OCI-LY7 (cell line): ENCODE data around the gene LAMTOR2. TPM values are rescaled to one million over a fixed set of nuclear protein-coding genes. Genes with fewer than 3 reads are reported as not detected.

ENCODE experiments used
- BruUV-seq: library from RNA; stranded (reverse); fragments of 400-500 nt; replicated peaks from 2 replicates; lab custom pipeline; 2021; lab: Mats Ljungman, UMichigan
- CTCF ChIA-PET: fragments of 300-600 bp; sonication (Branson Sonifier 250); formaldehyde crosslinking; loops from one replicate; lab custom pipeline; 2022; ENCODE audit warnings: antibody characterized with exemption; ENCODE audit not compliant: unreplicated experiment; lab: Charles Lee
- POLR2A ChIA-PET: fragments of 300-600 bp; sonication (Branson Sonifier 250); formaldehyde crosslinking; loops from one replicate; lab custom pipeline; 2022; ENCODE audit warnings: antibody characterized with exemption; lab: Charles Lee
- DNase-seq: peaks from one replicate; pipeline ENCODE4 v3.0.0-alpha.2; 2015; ENCODE audit warnings: low spot score
- H2AFZ ChIP-seq: fragments of 200-600 bp; sonication (generic), shearing (Covaris generic); 2 replicates; pipeline ENCODE4 v1.6.1; 2014; ENCODE audit warnings: mild to moderate bottlenecking, antibody characterized with exemption, low read length, moderate library complexity
- H3K27ac ChIP-seq: fragments of 200-600 bp; sonication (generic); 2 replicates; pipeline ENCODE4 v1.5.1; 2014; ENCODE audit warnings: mixed run types, low read depth, mild to moderate bottlenecking, moderate library complexity, low read length, inconsistent platforms; ENCODE audit not compliant: poor library complexity, severe bottlenecking
- H3K36me3 ChIP-seq: fragments of 200-600 bp; sonication (generic); 2 replicates; pipeline ENCODE4 v1.6.1; 2014; ENCODE audit warnings: mild to moderate bottlenecking, antibody characterized with exemption, low read length, moderate library complexity, mixed read lengths; ENCODE audit not compliant: insufficient read depth
- H3K4me1 ChIP-seq: fragments of 200-600 bp; sonication (generic); 2 replicates; pipeline ENCODE4 v1.5.1; 2014; ENCODE audit warnings: mild to moderate bottlenecking, low read length; ENCODE audit not compliant: insufficient read depth, poor library complexity, severe bottlenecking
- H3K4me2 ChIP-seq: fragments of 200-600 bp; sonication (generic); 2 replicates; pipeline ENCODE4 v1.6.1; 2014; ENCODE audit warnings: mild to moderate bottlenecking, low read length
- H3K4me3 ChIP-seq: fragments of 200-600 bp; sonication (generic); 2 replicates; pipeline ENCODE4 v1.5.1; 2014; ENCODE audit warnings: mild to moderate bottlenecking, low read depth, low read length; ENCODE audit not compliant: poor library complexity, severe bottlenecking
- H3K79me2 ChIP-seq: fragments of 200-600 bp; sonication (generic); 2 replicates; pipeline ENCODE4 v1.6.1; 2016; ENCODE audit warnings: low read depth, mild to moderate bottlenecking, low read length, moderate library complexity, mixed read lengths; ENCODE audit not compliant: insufficient read depth
- H3K9me2 ChIP-seq: fragments of 200-600 bp; sonication (generic); 2 replicates; pipeline ENCODE4 v1.6.1; 2016; ENCODE audit warnings: mild to moderate bottlenecking, low read length, mixed read lengths; ENCODE audit not compliant: insufficient read depth
- H3K9me3 ChIP-seq: fragments of 200-600 bp; sonication (generic); 2 replicates; pipeline ENCODE4 v1.6.1; 2014; ENCODE audit warnings: mild to moderate bottlenecking, mixed run types, low read length, mixed read lengths
- H4K20me1 ChIP-seq: fragments of 200-600 bp; sonication (generic); 2 replicates; pipeline ENCODE4 v1.6.1; 2014; ENCODE audit warnings: mild to moderate bottlenecking, antibody characterized with exemption, low read length, moderate library complexity, mixed read lengths; ENCODE audit not compliant: insufficient read depth
- CTCF ChIP-seq: fragments of 200-600 bp; sonication (generic); conservative IDR thresholded peaks from 2 replicates; pipeline ENCODE4 v1.5.1; 2014; ENCODE audit warnings: mild to moderate bottlenecking, antibody characterized with exemption, low read length, moderate library complexity, mixed read lengths
- EZH2phosphoT487 ChIP-seq: fragments of 200-600 bp; sonication (generic); IDR thresholded peaks from 2 replicates; pipeline ENCODE4 v1.6.1; 2018; ENCODE audit warnings: low read depth, borderline replicate concordance, mild to moderate bottlenecking, mixed run types, antibody characterized with exemption, low read length, moderate library complexity, mixed read lengths
- intact Hi-C: fragments of 100-400 bp; cut with micrococcal nuclease; formaldehyde crosslinking; loops from one replicate; pipeline ENCODE4 v1.10.0; 2022; ENCODE audit not compliant: unreplicated experiment
- total RNA-seq, 2 experiments: library from RNA; depleted of rRNA in 1 of 2; stranded (reverse); fragments of >200 nt in 1 of 2; shearing (Covaris generic) in 1 of 2; gene quantifications; 2 replicates each; pipeline ENCODE4 v1.2.3, GENCODE V29; 2014 to 2022

Gene LAMTOR2
- total RNA-seq, 2 experiments from 2014 or later: 55.2 to 71.3 TPM

- TF ChIP-seq EZH2phosphoT487 (no peak), CTCF (no peak)
- no peak overlapping the region for H3K4me3 ChIP-seq
- H3K36me3 ChIP-seq: peaks cover 32% of the 10 kb centered on the region
- no peaks in the 10 kb centered on the region for H4K20me1 ChIP-seq
- no peak overlapping the region for H3K27ac ChIP-seq
- CTCF ChIA-PET: no interaction called here
- DNase-seq: no peak
- H3K9me2 ChIP-seq: no peaks in the 10 kb centered on the region
- intact Hi-C loops: no loop called here
- no peaks in the 10 kb centered on the region for H3K9me3 ChIP-seq
- peaks cover 7% of the 10 kb centered on the region for H3K4me1 ChIP-seq
- BruUV-seq: no TSS peak
- H3K4me2 ChIP-seq: no peak overlapping the region
- H3K79me2 ChIP-seq: peaks cover 16% of the 10 kb centered on the region; the same call in 1 of the 2 replicates
- H2AFZ ChIP-seq: no peak overlapping the region
- POLR2A ChIA-PET: interaction anchor here (0.6 to 1.6 kb wide), 2 partner anchors 20 to 165 kb away, joined by 4 to 7 read pairs; no protein-coding TSS in a partner anchor
These were observed 4.2 kb upstream of the LAMTOR2 start for GRCh38 chr1:156050376-156050775.

GRCh38 chr1:156051011-156051725 lies 3.4 kb upstream of the LAMTOR2 start:
- no peak for DNase-seq
- Histone ChIP-seq H4K20me1 (no peaks in the 10 kb centered on the region), H3K4me2 (no peak overlapping the region), H3K27ac (no peak overlapping the region), H3K4me3 (no peak overlapping the region), H3K9me3 (no peaks in the 10 kb centered on the region), H3K36me3 (peaks cover 32% of the 10 kb centered on the region), H3K79me2 (peaks cover 21% of the 10 kb centered on the region; the same call in 1 of the 2 replicates), H3K4me1 (peaks cover 15% of the 10 kb centered on the region), H2AFZ (no peak overlapping the region), H3K9me2 (no peaks in the 10 kb centered on the region)
- ChIA-PET POLR2A (interaction anchor here (1.1 kb wide), 1 partner anchor 20 kb away, joined by 3 read pairs; no protein-coding TSS in a partner anchor), CTCF (no interaction called here)
- intact Hi-C loops: no loop called here
- no TSS peak for BruUV-seq
- no peak for TF ChIP-seq CTCF
- no peak for TF ChIP-seq EZH2phosphoT487
